ENCODE measurements around the gene NUAK1.

NUAK1 gene

DNA sequence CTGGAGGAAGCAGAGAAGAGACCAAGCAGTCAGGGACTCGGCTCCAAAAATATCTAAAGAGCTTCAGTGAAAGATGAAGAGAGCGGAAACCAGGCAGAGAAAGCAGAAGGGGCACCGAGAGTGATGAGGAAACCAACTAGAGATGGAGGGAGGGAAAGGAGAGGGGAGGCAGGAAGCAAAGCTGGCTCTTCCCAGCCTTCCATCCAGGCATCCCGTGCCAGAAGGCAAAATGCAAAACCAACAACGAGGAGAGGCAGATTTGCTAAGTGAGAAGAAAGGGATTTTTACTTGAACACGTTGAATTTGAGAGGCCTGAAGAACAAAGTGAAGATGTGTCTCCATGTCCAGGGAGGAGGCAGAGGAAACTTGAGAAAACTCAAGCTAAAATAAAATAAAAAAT is 90.1 kb downstream of the NUAK1 start:
- Mint-ChIP-seq H3K27ac (no peak overlapping the region), H3K36me3 (ENCODE audit: low read depth) (no peaks in the 10 kb centered on the region), H3K9me3 (no peaks in the 10 kb centered on the region), H3K4me1 (ENCODE audit: low read depth) (no peaks in the 10 kb centered on the region), H3K4me3 (no peak overlapping the region), H3K27me3 (ENCODE audit: low read depth) (peaks cover 20% of the 10 kb centered on the region)
- DNase-seq (ENCODE audit: low spot score), result no peak

DNA sequence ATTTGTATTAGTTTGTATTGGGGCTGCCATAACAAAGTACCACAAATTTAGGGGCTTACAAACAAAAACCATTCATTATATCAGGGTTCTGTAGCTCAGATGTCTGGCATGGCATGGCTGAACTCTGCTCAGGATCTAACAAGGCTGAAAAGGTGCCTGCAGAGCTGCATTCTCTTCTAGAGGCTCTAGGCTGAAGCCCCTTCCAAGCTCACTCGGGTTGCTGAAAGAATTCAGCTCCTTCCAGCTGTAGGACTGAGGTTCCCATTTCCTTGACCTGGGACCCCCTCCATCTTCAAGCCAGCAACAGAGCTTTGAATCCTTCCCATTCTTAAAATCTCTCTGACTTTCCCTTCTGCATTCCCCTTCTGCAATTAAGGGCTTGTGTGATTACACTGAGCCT is 90.7 kb downstream of the NUAK1 start:
- no peaks in the 10 kb centered on the region for H3K36me3 Mint-ChIP-seq (ENCODE audit: low read depth)
- DNase-seq (ENCODE audit: low spot score), result no peak
- H3K27ac Mint-ChIP-seq, result no peak overlapping the region
- H3K9me3 Mint-ChIP-seq, result no peaks in the 10 kb centered on the region
- no peak overlapping the region for H3K4me3 Mint-ChIP-seq
- H3K27me3 Mint-ChIP-seq (ENCODE audit: low read depth), result peaks cover 16% of the 10 kb centered on the region
- no peaks in the 10 kb centered on the region for H3K4me1 Mint-ChIP-seq (ENCODE audit: low read depth)

DNA sequence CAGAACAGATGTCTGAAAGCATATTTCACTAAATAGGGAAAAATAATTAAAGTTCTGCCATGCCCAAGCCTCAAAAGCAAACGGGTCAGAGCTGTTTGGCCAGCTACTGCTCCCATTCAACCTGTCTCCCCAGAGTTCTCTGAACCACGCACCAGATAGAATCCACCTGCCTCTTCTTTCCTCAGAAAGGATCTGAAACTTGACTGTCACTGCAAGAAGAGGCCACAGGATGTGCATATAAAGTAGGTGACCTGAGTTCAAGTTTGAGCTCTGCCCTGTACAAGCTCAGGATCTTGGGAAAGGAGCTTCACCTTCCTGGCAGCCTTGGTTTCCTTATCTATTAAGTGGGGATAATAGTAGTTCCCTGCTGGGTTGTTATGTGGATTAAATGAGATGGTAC is 91.8 kb downstream of the NUAK1 start:
- H3K9me3 Mint-ChIP-seq, result no peaks in the 10 kb centered on the region
- H3K27ac Mint-ChIP-seq, result no peak overlapping the region
- no peaks in the 10 kb centered on the region for H3K4me1 Mint-ChIP-seq (ENCODE audit: low read depth)

DNA sequence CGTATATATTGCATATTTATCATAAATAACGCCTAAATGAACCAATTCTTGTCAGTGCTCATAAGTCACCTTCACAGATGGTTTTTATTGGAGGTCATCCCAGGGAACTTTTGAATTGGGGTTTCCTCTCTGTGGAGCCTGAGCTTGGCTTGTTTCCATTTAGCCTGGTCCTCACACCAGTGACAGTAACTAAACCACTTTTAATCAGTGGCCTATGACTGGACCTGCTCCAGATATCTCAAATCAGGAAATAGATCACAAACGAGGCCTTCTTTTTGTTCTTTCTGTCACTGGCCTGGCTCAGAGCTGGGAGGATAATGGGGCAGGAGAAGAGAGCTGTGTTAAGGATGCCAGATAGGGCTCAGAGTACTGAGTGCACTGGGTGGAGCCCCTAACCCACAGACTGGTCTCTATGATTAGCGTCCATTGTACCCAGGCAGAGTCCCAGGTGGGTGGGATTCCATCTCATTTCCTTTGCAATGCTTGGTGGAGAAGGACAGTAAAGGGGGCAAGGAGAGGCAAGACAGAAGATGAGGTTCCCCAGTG is 92.4 kb downstream of the NUAK1 start:
- Mint-ChIP-seq H3K36me3 (ENCODE audit: low read depth) (no peaks in the 10 kb centered on the region), H3K27ac (no peak overlapping the region), H3K4me3 (no peak overlapping the region), H3K9me3 (no peaks in the 10 kb centered on the region), H3K4me1 (ENCODE audit: low read depth) (no peaks in the 10 kb centered on the region), H3K27me3 (ENCODE audit: low read depth) (peaks cover 12% of the 10 kb centered on the region)
- DNase-seq (ENCODE audit: low spot score), result no peak

More for the DNA sequence above, 91.8 kb downstream of the NUAK1 start:
- no peak for DNase-seq (ENCODE audit: low spot score)
- peaks cover 14% of the 10 kb centered on the region for H3K27me3 Mint-ChIP-seq (ENCODE audit: low read depth)
- no peak overlapping the region for H3K4me3 Mint-ChIP-seq
- H3K36me3 Mint-ChIP-seq (ENCODE audit: low read depth), result no peaks in the 10 kb centered on the region

DNA sequence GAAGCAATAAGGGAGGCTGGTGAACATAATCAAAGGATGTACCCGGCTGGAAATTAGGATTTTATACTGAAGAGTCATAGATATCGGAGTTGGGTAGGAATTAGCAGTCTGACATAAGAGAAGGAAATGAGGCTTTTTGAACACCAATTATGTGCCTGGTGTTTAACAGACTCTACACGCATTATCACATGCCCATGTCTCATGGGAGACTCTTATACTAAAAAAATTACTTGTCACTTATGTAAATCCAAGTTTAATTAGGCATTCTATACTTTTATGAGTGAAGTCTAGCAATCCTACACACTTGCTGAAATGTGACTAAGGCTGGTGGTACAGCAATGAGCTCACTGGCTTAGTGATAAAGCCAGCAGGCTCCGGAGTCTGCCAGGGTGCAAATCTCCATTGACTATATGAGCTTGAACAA is 93.5 kb downstream of the NUAK1 start:
- DNase-seq (ENCODE audit: low spot score), result no peak
- H3K4me1 Mint-ChIP-seq (ENCODE audit: low read depth), result no peaks in the 10 kb centered on the region
- H3K9me3 Mint-ChIP-seq, result no peaks in the 10 kb centered on the region
- peaks cover 12% of the 10 kb centered on the region for H3K27me3 Mint-ChIP-seq (ENCODE audit: low read depth)
- no peak overlapping the region for H3K4me3 Mint-ChIP-seq
- H3K27ac Mint-ChIP-seq, result no peak overlapping the region
- no peaks in the 10 kb centered on the region for H3K36me3 Mint-ChIP-seq (ENCODE audit: low read depth)

DNA sequence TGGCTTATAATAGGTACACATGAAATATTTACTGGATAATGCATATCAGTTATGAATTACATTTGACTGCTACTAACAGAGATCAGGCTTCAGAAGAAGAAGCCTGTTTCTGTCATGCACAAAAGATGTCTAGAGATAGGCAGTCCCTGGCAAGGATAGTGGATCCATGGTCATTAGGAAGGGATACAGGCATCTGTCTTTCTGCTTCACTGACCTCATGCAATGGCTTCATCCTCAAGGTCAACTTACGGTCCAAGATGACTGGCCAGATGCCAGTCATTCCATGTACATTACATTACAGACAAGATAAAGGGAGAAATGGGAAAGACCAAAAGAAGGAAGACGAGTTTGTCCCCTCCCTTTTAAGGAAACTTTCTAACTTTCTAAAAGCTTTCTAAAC is 94.0 kb downstream of the NUAK1 start:
- H3K4me1 Mint-ChIP-seq (ENCODE audit: low read depth), result no peaks in the 10 kb centered on the region
- H3K4me3 Mint-ChIP-seq, result no peak overlapping the region
- H3K9me3 Mint-ChIP-seq, result no peaks in the 10 kb centered on the region
- no peak overlapping the region for H3K27ac Mint-ChIP-seq
- no peak for DNase-seq (ENCODE audit: low spot score)
- peaks cover 11% of the 10 kb centered on the region for H3K27me3 Mint-ChIP-seq (ENCODE audit: low read depth)
- no peaks in the 10 kb centered on the region for H3K36me3 Mint-ChIP-seq (ENCODE audit: low read depth)

DNA sequence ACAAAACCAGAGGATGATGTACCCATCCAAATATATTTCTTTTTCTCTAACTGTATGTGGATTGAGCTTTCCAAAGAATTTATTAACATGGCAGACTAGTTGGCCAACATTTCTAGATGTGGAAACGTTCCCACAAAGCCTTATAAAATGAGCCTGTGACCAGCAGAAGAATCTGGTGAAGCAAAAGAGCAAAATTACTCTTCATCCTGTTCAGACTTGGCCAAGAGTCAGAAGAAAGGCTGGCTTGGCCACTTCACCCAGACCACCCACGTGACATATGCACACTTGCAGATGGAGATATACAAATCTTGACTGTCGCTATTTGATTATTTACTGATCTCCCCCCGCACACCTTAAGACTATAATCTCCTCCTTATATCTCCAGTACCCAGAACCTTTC is 96.7 kb downstream of the NUAK1 start:
- H3K9me3 Mint-ChIP-seq, result no peaks in the 10 kb centered on the region
- no peak for DNase-seq (ENCODE audit: low spot score)
- no peak overlapping the region for H3K27ac Mint-ChIP-seq
- no peaks in the 10 kb centered on the region for H3K4me1 Mint-ChIP-seq (ENCODE audit: low read depth)
- no peaks in the 10 kb centered on the region for H3K36me3 Mint-ChIP-seq (ENCODE audit: low read depth)
- no peak overlapping the region for H3K4me3 Mint-ChIP-seq
- peaks cover 4% of the 10 kb centered on the region for H3K27me3 Mint-ChIP-seq (ENCODE audit: low read depth)

DNA sequence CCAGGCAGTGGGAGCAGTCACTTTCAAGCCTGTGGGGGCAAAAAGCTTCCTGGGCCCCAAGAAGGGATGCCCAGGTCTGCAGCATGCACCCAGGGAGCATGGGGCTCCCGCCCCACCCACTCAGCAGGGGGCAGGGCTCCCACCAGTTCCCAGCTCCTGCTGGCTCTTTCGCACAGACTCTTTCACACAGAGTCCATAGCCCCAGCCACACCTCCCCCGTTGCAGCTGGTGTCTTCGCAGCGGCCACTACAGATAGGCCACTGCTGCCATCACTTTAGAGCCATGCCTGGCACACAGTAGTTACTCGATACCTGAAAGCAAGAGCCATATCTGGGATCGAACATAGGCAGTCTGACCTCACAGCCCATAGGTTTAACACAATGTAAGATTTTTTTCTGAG is 98.2 kb downstream of the NUAK1 start:
- Mint-ChIP-seq H3K4me3 (no peak overlapping the region), H3K27ac (no peak overlapping the region), H3K36me3 (ENCODE audit: low read depth) (no peaks in the 10 kb centered on the region), H3K9me3 (no peaks in the 10 kb centered on the region), H3K4me1 (ENCODE audit: low read depth) (no peaks in the 10 kb centered on the region), H3K27me3 (ENCODE audit: low read depth) (peaks cover 4% of the 10 kb centered on the region)
- no peak for DNase-seq (ENCODE audit: low spot score)

DNA sequence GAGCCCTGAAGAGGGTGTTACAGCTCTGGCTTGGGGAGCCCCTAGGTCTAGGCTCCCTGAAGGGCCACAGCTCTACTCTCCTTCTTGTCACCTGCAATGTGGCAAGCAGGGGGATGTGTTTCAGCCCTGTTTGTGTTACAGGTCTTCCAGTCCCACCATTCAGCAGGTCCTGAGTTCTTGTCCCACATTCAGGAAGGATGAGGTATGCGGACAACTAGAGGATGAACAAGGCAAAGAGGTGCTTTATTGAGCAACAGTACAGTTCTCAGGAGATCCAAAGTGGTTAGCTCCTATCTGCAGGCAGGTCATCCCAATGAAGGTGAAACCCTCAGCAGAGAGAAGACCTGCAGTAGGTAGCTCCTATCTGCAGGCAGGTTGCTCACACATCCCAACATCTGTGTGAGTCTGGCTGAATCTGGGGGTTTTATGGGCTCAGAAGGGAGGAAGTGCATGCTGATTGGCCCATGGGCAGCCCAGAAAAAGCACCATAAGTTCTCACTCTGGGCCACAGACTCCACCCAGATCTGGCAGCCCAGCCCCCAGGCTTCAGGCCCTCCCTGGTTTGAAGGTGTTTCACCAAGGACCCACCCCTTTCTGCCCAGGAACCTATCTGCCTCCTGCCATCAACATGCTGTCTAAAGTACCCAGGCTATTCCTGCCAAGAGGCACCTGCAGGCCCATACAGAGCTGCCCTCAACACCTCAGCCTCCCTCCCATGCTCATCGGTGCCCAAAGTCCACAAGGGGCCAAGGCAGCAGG is 98.9 kb downstream of the NUAK1 start:
- Mint-ChIP-seq H3K4me1 (ENCODE audit: low read depth) (no peaks in the 10 kb centered on the region), H3K27ac (no peak overlapping the region), H3K27me3 (ENCODE audit: low read depth) (peaks cover 4% of the 10 kb centered on the region), H3K36me3 (ENCODE audit: low read depth) (no peaks in the 10 kb centered on the region), H3K4me3 (no peak overlapping the region), H3K9me3 (no peaks in the 10 kb centered on the region)
- no peak for DNase-seq (ENCODE audit: low spot score)

DNA sequence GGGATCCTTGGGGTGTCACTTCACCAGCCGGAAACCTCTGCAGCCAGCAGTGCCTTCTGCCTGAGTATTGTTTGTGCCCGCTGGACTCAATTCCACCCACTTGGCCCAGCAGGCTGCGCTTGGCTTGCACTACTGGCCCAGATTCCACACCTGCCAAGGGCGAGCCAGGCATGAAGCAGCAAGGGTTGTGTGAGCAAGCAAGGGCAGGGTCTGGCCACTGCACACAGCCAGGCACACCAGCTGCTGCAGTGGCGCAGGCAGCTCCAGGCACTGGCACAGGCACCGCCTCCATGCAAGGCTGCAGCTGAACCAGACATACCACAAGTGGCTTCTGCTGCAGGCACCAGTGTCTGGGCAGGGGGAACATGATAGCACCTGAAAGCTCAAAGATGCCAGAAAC is 99.5 kb downstream of the NUAK1 start:
- DNase-seq (ENCODE audit: low spot score), result no peak
- H3K36me3 Mint-ChIP-seq (ENCODE audit: low read depth), result no peaks in the 10 kb centered on the region
- no peaks in the 10 kb centered on the region for H3K4me1 Mint-ChIP-seq (ENCODE audit: low read depth)
- no peak overlapping the region for H3K27ac Mint-ChIP-seq
- no peaks in the 10 kb centered on the region for H3K9me3 Mint-ChIP-seq
- H3K4me3 Mint-ChIP-seq, result no peak overlapping the region
- H3K27me3 Mint-ChIP-seq (ENCODE audit: low read depth), result peaks cover 4% of the 10 kb centered on the region

DNA sequence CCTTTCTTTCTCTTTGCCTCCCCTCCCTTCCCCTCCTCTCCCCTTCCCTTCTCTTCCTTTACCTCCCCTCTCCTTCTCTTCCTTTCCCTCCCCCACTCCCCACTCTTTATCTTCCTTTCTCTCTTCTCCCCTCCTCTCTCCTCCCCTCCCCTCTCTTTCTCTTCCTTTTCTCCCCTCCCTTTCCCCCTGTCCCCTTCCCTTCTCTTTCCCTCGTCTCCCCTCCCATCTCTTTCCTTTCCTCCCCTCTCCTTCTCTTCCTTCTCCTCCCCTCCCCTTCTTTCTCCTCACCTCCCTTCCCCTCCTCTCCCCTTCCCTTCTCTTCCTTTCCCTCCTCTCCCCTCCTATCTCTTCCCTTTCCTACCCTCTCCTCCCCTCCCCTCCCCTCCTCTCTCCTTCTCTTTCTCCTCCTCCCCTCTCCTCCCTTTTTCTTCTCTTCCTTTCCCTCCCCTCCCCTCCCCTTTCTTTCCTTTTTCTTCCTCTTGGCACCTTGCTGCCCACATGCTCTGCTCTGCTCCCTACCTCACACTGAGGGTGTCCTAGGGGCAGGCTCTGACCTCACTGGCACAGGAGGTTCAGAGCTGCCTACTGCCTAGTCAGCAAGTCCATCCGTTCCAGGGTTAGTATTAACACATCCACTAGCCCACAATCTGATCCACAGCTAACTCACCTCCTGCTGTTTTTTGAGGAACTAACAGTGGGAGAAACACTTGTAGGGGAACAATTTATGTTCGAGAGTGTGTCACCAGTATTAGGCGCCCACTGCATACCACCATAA is 101.0 kb downstream of the NUAK1 start:
- Mint-ChIP-seq H3K9me3 (no peaks in the 10 kb centered on the region), H3K4me1 (ENCODE audit: low read depth) (no peaks in the 10 kb centered on the region), H3K27me3 (ENCODE audit: low read depth) (peaks cover 2% of the 10 kb centered on the region), H3K4me3 (no peak overlapping the region), H3K27ac (no peak overlapping the region), H3K36me3 (ENCODE audit: low read depth) (no peaks in the 10 kb centered on the region)
- no peak for DNase-seq (ENCODE audit: low spot score)

DNA sequence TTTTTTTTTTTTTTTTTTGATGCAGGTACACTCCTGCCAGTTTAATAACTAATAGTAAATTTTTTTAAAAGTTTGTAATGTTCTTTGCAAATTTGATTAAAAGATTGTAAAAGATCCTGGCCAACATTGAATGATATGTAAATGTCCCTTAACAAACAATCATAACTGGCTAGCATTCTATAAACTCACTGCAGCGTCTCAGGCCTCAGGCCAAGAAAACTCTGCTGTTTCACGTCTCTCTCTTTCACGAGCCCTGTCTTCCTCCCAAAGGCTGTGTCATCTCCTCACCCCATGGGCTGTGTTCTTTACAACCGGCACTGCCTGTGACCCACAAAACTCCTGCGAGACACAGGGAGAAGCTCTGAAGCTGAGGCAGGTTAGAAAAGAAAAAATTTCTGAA is 103.3 kb downstream of the NUAK1 start:
- no peaks in the 10 kb centered on the region for H3K27me3 Mint-ChIP-seq (ENCODE audit: low read depth)
- H3K4me3 Mint-ChIP-seq, result no peak overlapping the region
- H3K36me3 Mint-ChIP-seq (ENCODE audit: low read depth), result no peaks in the 10 kb centered on the region
- DNase-seq (ENCODE audit: low spot score), result no peak
- no peaks in the 10 kb centered on the region for H3K9me3 Mint-ChIP-seq
- H3K4me1 Mint-ChIP-seq (ENCODE audit: low read depth), result peaks cover 8% of the 10 kb centered on the region
- no peak overlapping the region for H3K27ac Mint-ChIP-seq

DNA sequence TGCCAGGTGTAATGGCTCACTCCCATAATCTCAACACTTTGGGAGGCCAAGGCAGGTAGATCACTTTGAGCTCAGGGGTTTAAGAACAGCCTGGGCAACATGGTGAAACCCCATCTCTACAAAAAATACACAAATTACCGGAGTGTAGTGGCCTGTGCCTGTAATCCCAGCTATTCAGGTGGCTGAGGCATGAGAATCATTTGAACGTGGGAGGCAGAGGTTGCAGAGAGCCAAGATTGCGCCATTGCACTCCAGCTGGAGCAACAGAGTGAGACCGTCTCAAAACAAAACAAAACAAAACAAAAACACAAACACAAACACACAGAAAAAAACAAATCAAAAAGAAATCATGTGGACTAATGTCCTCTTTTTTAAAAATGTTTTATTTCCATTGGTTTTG is 104.4 kb downstream of the NUAK1 start:
- Mint-ChIP-seq H3K36me3 (ENCODE audit: low read depth) (no peaks in the 10 kb centered on the region), H3K4me3 (no peak overlapping the region), H3K27ac (no peak overlapping the region), H3K9me3 (no peaks in the 10 kb centered on the region), H3K27me3 (ENCODE audit: low read depth) (no peaks in the 10 kb centered on the region), H3K4me1 (ENCODE audit: low read depth) (peaks cover 15% of the 10 kb centered on the region)
- no peak for DNase-seq (ENCODE audit: low spot score)

DNA sequence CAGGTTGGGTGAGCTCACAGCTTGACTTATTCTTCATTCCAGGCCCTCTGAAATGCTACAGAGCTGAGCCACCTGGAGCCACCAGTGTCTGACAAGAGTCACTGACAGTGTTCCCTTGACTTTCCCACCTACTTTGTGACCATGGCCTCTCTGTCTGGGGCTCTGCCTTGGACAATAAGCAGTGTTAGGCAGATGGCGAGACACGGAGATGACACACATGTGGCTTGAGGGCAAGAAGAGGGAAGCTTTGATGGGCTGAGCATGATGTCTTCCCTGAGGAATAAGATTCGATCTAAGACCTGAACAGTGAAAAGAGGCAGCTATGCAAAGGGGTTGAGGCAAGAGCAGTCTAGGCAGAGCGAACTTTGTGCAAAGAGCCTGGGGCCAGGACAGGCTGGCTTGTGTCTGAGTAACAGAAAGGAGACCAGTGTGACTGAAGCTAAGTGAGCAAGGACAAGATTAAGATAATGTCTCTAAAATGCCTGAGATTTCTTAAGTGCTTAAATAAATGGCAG is 105.5 kb downstream of the NUAK1 start:
- Mint-ChIP-seq H3K9me3 (no peaks in the 10 kb centered on the region), H3K27ac (no peak overlapping the region), H3K27me3 (ENCODE audit: low read depth) (peaks cover 2% of the 10 kb centered on the region), H3K4me3 (no peak overlapping the region), H3K4me1 (ENCODE audit: low read depth) (peaks cover 15% of the 10 kb centered on the region), H3K36me3 (ENCODE audit: low read depth) (no peaks in the 10 kb centered on the region)
- no peak for DNase-seq (ENCODE audit: low spot score)

Data from T-helper 2 cell treated with Interferon-gamma antibody and Interleukin-4, amounts not matched to agents 5 μg/mL and 100 μg/mL, for 36 hours (primary cell).